A549 treated with CpdA at 1 μM for 4 hours (cell line): ENCODE results near the gene PPARGC1A. TPM values are rescaled to one million over a fixed set of nuclear protein-coding genes. Genes with fewer than 3 reads are reported as not detected.

Experiments
- total RNA-seq: library from RNA; stranded (reverse); fragments of 200-300 nt; extraction: Qiagen RNA extraction; gene quantifications from 5 replicates; pipeline ENCODE4 v1.2.3, GENCODE V29; 2022; ENCODE audit warnings: low read depth

PPARGC1A gene
- 0.03 to 0.08 TPM (median 0.05 TPM) in 5 replicates for total RNA-seq

GRCh38 chr4:23889814-23890341 is at the start of gene PPARGC1A:
PPARGC1A (minus strand) TSS chr4:23890047; CDS start chr4:23889957, 90 bp downstream.

